ENCODE results near the gene ENOX1.

DNA sequence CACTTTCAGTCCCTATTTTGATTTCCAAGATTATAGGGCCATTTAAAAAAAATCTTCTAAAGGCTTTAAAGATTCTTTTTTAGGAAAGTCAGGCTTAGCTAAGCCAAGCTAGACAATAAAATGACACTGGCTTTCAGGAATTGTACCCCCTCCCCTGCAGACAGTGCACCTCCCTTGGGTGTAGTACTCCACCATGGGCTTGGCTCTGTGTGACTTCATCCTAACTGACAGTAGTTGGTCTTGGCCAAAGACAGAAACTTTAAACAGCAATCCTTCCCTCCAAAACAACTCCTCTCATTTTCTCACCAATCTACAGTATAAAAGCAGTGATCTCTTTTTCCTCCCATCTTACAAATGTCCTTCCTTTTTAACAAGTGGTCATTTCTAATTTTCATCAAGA is 480.4 kb downstream of the ENOX1 start:
- TF ChIP-seq, protein P1, sequence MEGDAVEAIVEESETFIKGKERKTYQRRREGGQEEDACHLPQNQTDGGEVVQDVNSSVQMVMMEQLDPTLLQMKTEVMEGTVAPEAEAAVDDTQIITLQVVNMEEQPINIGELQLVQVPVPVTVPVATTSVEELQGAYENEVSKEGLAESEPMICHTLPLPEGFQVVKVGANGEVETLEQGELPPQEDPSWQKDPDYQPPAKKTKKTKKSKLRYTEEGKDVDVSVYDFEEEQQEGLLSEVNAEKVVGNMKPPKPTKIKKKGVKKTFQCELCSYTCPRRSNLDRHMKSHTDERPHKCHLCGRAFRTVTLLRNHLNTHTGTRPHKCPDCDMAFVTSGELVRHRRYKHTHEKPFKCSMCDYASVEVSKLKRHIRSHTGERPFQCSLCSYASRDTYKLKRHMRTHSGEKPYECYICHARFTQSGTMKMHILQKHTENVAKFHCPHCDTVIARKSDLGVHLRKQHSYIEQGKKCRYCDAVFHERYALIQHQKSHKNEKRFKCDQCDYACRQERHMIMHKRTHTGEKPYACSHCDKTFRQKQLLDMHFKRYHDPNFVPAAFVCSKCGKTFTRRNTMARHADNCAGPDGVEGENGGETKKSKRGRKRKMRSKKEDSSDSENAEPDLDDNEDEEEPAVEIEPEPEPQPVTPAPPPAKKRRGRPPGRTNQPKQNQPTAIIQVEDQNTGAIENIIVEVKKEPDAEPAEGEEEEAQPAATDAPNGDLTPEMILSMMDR (IDR thresholded peaks at IDR 0.05) = no peak
- no peak for TF ChIP-seq POLR2A (IDR thresholded peaks at IDR 0.05)
